Liver (tissue), 9 donors: ENCODE results near the gene IQCF2. TPM values are rescaled to one million over a fixed set of nuclear protein-coding genes. Genes with fewer than 3 reads are reported as not detected.

Source experiments
- DNase-seq: peaks from one replicate; pipeline ENCODE4 v3.0.0-alpha.2; 2017; ENCODE audit warnings: low spot score
- H3K27ac ChIP-seq, 2 donors: one replicate each; pipeline ENCODE4 v1.7.0; 2013; ENCODE audit warnings: inconsistent platforms in 2 of 2, low read length in 2 of 2, control low read depth in 1 of 2, low read depth in 1 of 2, mild to moderate bottlenecking in 1 of 2
- H3K27me3 ChIP-seq, 4 donors: one replicate each; pipeline versions ENCODE4 v1.6.1 to v1.7.0; 2013; ENCODE audit warnings: low read length in 3 of 4, inconsistent platforms in 1 of 4, mild to moderate bottlenecking in 1 of 4, moderate library complexity in 1 of 4; ENCODE audit not compliant: control insufficient read depth in 4 of 4, insufficient read depth in 4 of 4
- H3K36me3 ChIP-seq, 4 donors: one replicate each; pipeline versions ENCODE4 v1.6.1 to v1.7.0; 2013; ENCODE audit warnings: low read length in 3 of 4, mild to moderate bottlenecking in 3 of 4, low read depth in 1 of 4, moderate library complexity in 1 of 4; ENCODE audit not compliant: control insufficient read depth in 4 of 4, insufficient read depth in 3 of 4
- H3K4me1 ChIP-seq, 4 donors: one replicate each; pipeline versions ENCODE4 v1.6.1 to v1.7.0; 2013; ENCODE audit warnings: low read length in 3 of 4, mild to moderate bottlenecking in 3 of 4, moderate library complexity in 1 of 4; ENCODE audit not compliant: control insufficient read depth in 4 of 4, insufficient read depth in 4 of 4
- H3K4me3 ChIP-seq, 3 donors: one replicate each; pipeline versions ENCODE4 v1.6.1 to v1.7.0; 2013; ENCODE audit warnings: low read length in 3 of 3, control low read depth in 1 of 3, low read depth in 1 of 3, mild to moderate bottlenecking in 1 of 3
- H3K9ac ChIP-seq, 2 donors: one replicate each; pipeline ENCODE4 v1.7.0; 2013; ENCODE audit warnings: low read length in 2 of 2, mild to moderate bottlenecking in 2 of 2, moderate library complexity in 2 of 2, control low read depth in 1 of 2, low read depth in 1 of 2
- H3K9me3 ChIP-seq, 4 donors: one replicate each; pipeline versions ENCODE4 v1.6.1 to v1.7.0; 2013; ENCODE audit warnings: low read length in 3 of 4; ENCODE audit not compliant: control insufficient read depth in 4 of 4
- ATF3 ChIP-seq: IDR thresholded peaks from 2 replicates; pipeline ENCODE4 v1.6.1; 2016; ENCODE audit warnings: antibody characterized with exemption
- FOXA1 ChIP-seq: IDR thresholded peaks from 2 replicates; pipeline ENCODE4 v1.6.1; 2016; ENCODE audit warnings: antibody characterized with exemption
- FOXA2 ChIP-seq: IDR thresholded peaks from 2 replicates; pipeline ENCODE4 v1.6.1; 2016; ENCODE audit warnings: antibody characterized with exemption
- GABPA ChIP-seq, 2 donors: IDR thresholded peaks in 1 of 2; conservative IDR thresholded peaks in 1 of 2; 2 replicates each; pipeline ENCODE4 v1.6.1; 2016; ENCODE audit warnings: antibody characterized with exemption in 2 of 2, mild to moderate bottlenecking in 1 of 2, moderate library complexity in 1 of 2
- HNF4A ChIP-seq, 2 donors: conservative IDR thresholded peaks; 2 replicates each; pipeline ENCODE4 v1.6.1; 2016; ENCODE audit warnings: antibody characterized with exemption in 2 of 2, mild to moderate bottlenecking in 2 of 2
- HNF4G ChIP-seq: IDR thresholded peaks from 2 replicates; pipeline ENCODE4 v1.6.1; 2016; ENCODE audit warnings: antibody characterized with exemption
- JUND ChIP-seq, 2 donors: IDR thresholded peaks; 2 replicates each; pipeline ENCODE4 v1.6.1; 2016; ENCODE audit warnings: antibody characterized with exemption in 2 of 2
- NR2F2 ChIP-seq: IDR thresholded peaks from 2 replicates; pipeline ENCODE4 v1.6.1; 2016; ENCODE audit warnings: antibody characterized with exemption
- RAD21 ChIP-seq, 2 donors: IDR thresholded peaks; 2 replicates each; pipeline ENCODE4 v1.6.1; 2016; ENCODE audit warnings: antibody characterized with exemption in 2 of 2, mild to moderate bottlenecking in 2 of 2
- REST ChIP-seq: IDR thresholded peaks from 2 replicates; pipeline ENCODE4 v1.6.1; 2016; ENCODE audit warnings: antibody characterized with exemption, mild to moderate bottlenecking
- RXRA ChIP-seq, 2 donors: IDR thresholded peaks; 2 replicates each; pipeline ENCODE4 v1.6.1; 2017 to 2018; ENCODE audit warnings: antibody characterized with exemption in 2 of 2, mild to moderate bottlenecking in 1 of 2
- SP1 ChIP-seq: IDR thresholded peaks from 2 replicates; pipeline ENCODE4 v1.6.1; 2018; ENCODE audit warnings: antibody characterized with exemption, mild to moderate bottlenecking
- TAF1 ChIP-seq: conservative IDR thresholded peaks from 2 replicates; pipeline ENCODE4 v1.6.1; 2016; ENCODE audit warnings: antibody characterized with exemption, mild to moderate bottlenecking
- YY1 ChIP-seq: IDR thresholded peaks from 2 replicates; pipeline ENCODE4 v1.6.1; 2016; ENCODE audit warnings: antibody characterized with exemption, mild to moderate bottlenecking
- ZBTB33 ChIP-seq: IDR thresholded peaks from 2 replicates; pipeline ENCODE4 v1.6.1; 2016; ENCODE audit warnings: antibody characterized with exemption
- WGBS: extraction: QIAGEN DNeasy Blood & Tissue Kit; methylation state at CpG from one replicate; pipeline ENCODE4 v1.1.7; 2013; 5-methylcytosine and 5-hydroxymethylcytosine counted together
- polyA plus RNA-seq, 2 donors: library from polyadenylated mRNA; stranded (reverse) in 1 of 2; unstranded in 1 of 2; fragments of 200-250 nt in 1 of 2; fragments of >200 nt in 1 of 2; fragmentation: Nextera tagmentation in 1 of 2; extraction: Ambion mirVana in 1 of 2; gene quantifications; one replicate each; pipeline versions ENCODE4 v1.2.1 to v1.2.3, GENCODE V29; 2013 to 2015
- total RNA-seq, 2 donors: library from RNA; depleted of rRNA; stranded (reverse); fragments of >200 nt; gene quantifications; one replicate each; pipeline ENCODE4 v1.2.3, GENCODE V29; 2014
- TF ChIP-seq, protein P1 (sequence below): IDR thresholded peaks from 2 replicates; pipeline ENCODE4 v1.6.1; 2016; ENCODE audit warnings: antibody characterized with exemption
- donor health status: healthy.
- donor health status: healthy.
- donor health status: healthy.
- donor health status: healthy.
- donor health status: healthy.

IQCF2 gene
- total and polyA plus RNA-seq, 4 donors = not detected

DNA sequence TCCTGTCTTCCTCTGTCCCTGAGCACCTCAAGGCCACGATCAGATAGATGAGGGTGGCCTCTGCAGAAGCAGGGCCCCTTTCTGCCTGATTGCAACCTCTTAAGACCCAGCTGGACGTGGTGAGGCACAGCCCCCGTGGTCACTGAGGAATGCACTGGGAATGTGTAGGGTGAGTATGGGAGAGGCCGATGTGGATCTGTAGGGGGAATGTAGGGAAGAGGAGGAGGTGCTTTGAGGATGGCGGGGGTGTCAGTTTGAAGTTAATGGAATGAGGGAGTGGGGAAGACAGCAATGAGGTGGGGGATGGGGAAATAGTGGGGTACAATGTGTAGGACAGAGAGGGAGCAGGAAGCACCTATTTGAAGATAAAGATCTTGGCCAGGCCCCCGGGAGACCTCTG lies 14.8 kb downstream of the IQCF2 start:
- Histone ChIP-seq H3K4me1 (no peaks in the 10 kb centered on the region), H3K27me3 (no peaks in the 10 kb centered on the region), H3K9me3 (no peaks in the 10 kb centered on the region), H3K9ac (no peak overlapping the region), H3K36me3 (no peaks in the 10 kb centered on the region), H3K4me3 (no peak overlapping the region), H3K27ac (no peak overlapping the region)
- TF ChIP-seq GABPA (IDR thresholded peaks at IDR 0.05 in 1 of 2, conservative IDR thresholded peaks at IDR 0.05 in 1 of 2) (no peak), HNF4A (conservative IDR thresholded peaks at IDR 0.05) (no peak), RAD21 (IDR thresholded peaks at IDR 0.05) (no peak), YY1 (no peak), RXRA (IDR thresholded peaks at IDR 0.05) (no peak)
- WGBS = 49% methylated on average over 6 of the region's 6 CpGs
- no peak for DNase-seq

DNA sequence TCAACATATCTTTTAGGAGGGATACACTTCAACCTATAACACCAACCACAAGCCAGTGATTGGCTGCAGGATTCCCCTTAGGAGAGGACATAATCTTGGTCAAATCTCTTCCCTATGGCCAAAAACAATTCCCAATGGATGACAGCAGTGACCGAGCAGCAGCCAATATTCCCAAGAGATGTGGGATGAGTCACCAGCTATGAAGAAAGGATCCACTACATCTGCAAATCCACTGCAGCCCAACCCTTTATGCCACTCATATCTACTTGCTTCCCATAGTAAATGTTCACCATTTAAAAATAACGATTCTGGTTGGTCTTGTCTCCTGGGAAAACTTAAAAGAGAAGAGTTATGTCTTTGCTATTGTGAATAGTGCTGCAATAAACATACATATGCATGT lies 18.5 kb downstream of the IQCF2 start:
- Histone ChIP-seq H3K4me3 (no peak overlapping the region), H3K9ac (no peak overlapping the region), H3K4me1 (no peaks in the 10 kb centered on the region), H3K27me3 (no peaks in the 10 kb centered on the region), H3K36me3 (no peaks in the 10 kb centered on the region), H3K9me3 (no peaks in the 10 kb centered on the region), H3K27ac (no peak overlapping the region)
- TF ChIP-seq NR2F2 = no peak
- TF ChIP-seq, protein P1, sequence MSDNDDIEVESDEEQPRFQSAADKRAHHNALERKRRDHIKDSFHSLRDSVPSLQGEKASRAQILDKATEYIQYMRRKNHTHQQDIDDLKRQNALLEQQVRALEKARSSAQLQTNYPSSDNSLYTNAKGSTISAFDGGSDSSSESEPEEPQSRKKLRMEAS = no peak
- no peak for TF ChIP-seq FOXA1
- no peak for TF ChIP-seq REST
- no peak for TF ChIP-seq HNF4G
- no peak for TF ChIP-seq RAD21 (IDR thresholded peaks at IDR 0.05)
- TF ChIP-seq TAF1 = no peak
- TF ChIP-seq ZBTB33 = no peak
- TF ChIP-seq RXRA (IDR thresholded peaks at IDR 0.05) = no peak
- TF ChIP-seq GABPA (IDR thresholded peaks at IDR 0.05 in 1 of 2, conservative IDR thresholded peaks at IDR 0.05 in 1 of 2) = no peak
- no peak for TF ChIP-seq FOXA2
- no peak for TF ChIP-seq SP1
- no peak for TF ChIP-seq JUND (IDR thresholded peaks at IDR 0.05)
- no peak for DNase-seq
- 59% methylated on average over 2 of the region's 2 CpGs for WGBS

DNA sequence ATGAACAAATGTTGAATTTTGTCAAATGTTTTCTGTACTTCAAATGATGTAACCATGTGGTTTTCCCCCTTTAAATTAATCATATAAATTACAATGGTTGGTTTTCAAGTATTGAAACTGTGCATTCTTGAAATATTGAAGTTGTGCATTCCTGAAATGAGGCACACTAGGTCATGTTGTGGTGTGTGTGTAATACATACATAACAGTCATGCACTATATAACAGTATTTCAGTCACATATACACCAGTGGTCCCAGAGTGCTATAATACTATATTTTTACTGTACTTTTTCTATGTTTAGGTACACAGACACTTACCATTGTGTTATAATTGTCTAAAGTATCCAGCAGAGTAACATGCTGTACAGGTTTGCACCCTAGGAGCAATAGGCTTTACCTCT lies 25.0 kb downstream of the IQCF2 start:
- no peak for DNase-seq
- H3K4me1 ChIP-seq = no peaks in the 10 kb centered on the region
- H3K9ac ChIP-seq = no peak overlapping the region
- H3K9me3 ChIP-seq = no peaks in the 10 kb centered on the region
- no peak for TF ChIP-seq ATF3
- no peak for TF ChIP-seq HNF4A (conservative IDR thresholded peaks at IDR 0.05)
- TF ChIP-seq JUND (IDR thresholded peaks at IDR 0.05) = no peak
- TF ChIP-seq YY1 = no peak
- TF ChIP-seq ZBTB33 = no peak
- H3K27ac ChIP-seq = no peak overlapping the region
- no peak overlapping the region for H3K4me3 ChIP-seq
- no peaks in the 10 kb centered on the region for H3K27me3 ChIP-seq
- no peaks in the 10 kb centered on the region for H3K36me3 ChIP-seq
